GM12875 (cell line): ENCODE measurements around the gene CRYGC.

Experiments
- H3K4me3 ChIP-seq: one replicate; pipeline ENCODE4 v1.5.1; 2011; ENCODE audit warnings: low read depth, low read length, control low read depth
- TF ChIP-seq, protein P1 (sequence below): IDR thresholded peaks from 2 replicates; pipeline ENCODE4 v1.5.1; 2011; ENCODE audit warnings: low read depth, mild to moderate bottlenecking, control low read depth, inconsistent platforms, low read length, moderate library complexity, borderline replicate concordance; ENCODE audit not compliant: insufficient read depth

The CRYGC gene

DNA sequence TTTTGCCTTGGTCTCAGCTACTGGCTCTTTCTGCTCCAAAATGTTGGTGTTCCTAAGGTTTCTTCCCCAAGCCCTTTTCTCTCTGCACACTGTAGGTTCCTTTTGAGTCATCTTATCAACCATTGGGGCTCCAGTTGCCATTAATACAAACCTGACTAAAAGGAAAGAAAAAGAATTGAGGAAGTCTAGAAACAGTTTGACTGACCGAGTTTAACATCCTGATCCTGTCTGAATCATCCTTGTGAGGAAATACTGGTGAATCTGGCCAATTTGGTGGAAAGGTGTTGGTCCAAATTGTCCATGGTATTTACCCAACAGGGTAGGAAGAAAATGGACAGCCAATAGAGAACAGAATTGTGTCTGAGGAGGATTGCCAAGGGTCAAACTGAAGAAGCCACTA is 43.6 kb downstream of the CRYGC start:
- H3K4me3 ChIP-seq: no peak overlapping the region
- TF ChIP-seq, protein P1, sequence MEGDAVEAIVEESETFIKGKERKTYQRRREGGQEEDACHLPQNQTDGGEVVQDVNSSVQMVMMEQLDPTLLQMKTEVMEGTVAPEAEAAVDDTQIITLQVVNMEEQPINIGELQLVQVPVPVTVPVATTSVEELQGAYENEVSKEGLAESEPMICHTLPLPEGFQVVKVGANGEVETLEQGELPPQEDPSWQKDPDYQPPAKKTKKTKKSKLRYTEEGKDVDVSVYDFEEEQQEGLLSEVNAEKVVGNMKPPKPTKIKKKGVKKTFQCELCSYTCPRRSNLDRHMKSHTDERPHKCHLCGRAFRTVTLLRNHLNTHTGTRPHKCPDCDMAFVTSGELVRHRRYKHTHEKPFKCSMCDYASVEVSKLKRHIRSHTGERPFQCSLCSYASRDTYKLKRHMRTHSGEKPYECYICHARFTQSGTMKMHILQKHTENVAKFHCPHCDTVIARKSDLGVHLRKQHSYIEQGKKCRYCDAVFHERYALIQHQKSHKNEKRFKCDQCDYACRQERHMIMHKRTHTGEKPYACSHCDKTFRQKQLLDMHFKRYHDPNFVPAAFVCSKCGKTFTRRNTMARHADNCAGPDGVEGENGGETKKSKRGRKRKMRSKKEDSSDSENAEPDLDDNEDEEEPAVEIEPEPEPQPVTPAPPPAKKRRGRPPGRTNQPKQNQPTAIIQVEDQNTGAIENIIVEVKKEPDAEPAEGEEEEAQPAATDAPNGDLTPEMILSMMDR: no peak

DNA sequence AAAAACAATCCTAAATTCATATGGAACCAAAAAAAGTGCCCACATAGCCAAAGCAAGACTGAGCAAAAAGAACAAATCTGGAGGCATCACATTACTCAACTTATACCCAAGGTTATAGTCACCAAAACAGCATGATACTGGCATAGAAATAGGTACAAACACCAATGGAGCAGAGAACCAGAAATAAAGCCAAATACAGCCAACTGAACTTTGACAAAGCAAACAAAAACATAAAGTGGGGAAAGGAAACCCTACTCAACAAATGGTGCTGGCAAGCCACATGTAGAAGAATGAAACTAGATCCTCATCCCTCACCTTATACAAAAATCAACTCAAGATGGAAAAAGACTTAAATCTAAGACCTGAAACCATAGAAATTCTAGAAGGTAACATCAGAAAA is 45.8 kb downstream of the CRYGC start:
- H3K4me3 ChIP-seq: no peak overlapping the region
- TF ChIP-seq, protein P1: no peak
